ENCODE measurements around the gene YY1. TPM values are rescaled to one million over a fixed set of nuclear protein-coding genes. Genes with fewer than 3 reads are reported as not detected.

Gene YY1
- total RNA-seq, 1 experiment from 2014 or later: 83.1 TPM

GRCh38 chr14:100239840-100240667 lies 1.1 kb downstream of the YY1 start:
- H3K4me3 Mint-ChIP-seq: peak overlapping the region; percentile 92
- H3K36me3 Mint-ChIP-seq: peaks cover 20% of the 10 kb centered on the region
- POLR2A ChIA-PET: interaction anchor here (1.6 kb wide), 1 partner anchor 25 kb away, joined by 5 read pairs; no protein-coding TSS in a partner anchor
- H3K9me3 Mint-ChIP-seq: no peaks in the 10 kb centered on the region
- peak overlapping the region; percentile 88 for H3K27ac Mint-ChIP-seq
- DNase-seq (ENCODE audit: low spot score) (peak; percentile 77), ATAC-seq (peak; percentile 33)
- no peak for TF ChIP-seq ELF4 (CRISPR knock-in tag; IDR thresholded peaks at IDR 0.05; ENCODE audit: low read depth)
- TF ChIP-seq KAT7 (CRISPR knock-in tag; IDR thresholded peaks at IDR 0.05; ENCODE audit: borderline replicate concordance): 0 out of 2 replicates have a peak, but pooled peaks have one; percentile 19
- no peak for TF ChIP-seq NFATC4 (CRISPR knock-in tag; IDR thresholded peaks at IDR 0.05)
- no peak for TF ChIP-seq E2F1 (CRISPR knock-in tag; IDR thresholded peaks at IDR 0.05)
- TF ChIP-seq TEAD1 (CRISPR knock-in tag; IDR thresholded peaks at IDR 0.05): no peak
- TF ChIP-seq ZBTB43 (CRISPR knock-in tag; IDR thresholded peaks at IDR 0.05): no peak
- peak; percentile 79 for TF ChIP-seq CTCF (IDR thresholded peaks at IDR 0.05)
- no peak for TF ChIP-seq SOX15 (CRISPR knock-in tag; IDR thresholded peaks at IDR 0.05)
- TF ChIP-seq MAX (CRISPR knock-in tag; IDR thresholded peaks at IDR 0.05): 0 out of 2 replicates have a peak, but pooled peaks have one; percentile 3
- no peak for TF ChIP-seq RORB (CRISPR knock-in tag; IDR thresholded peaks at IDR 0.05)
- no peak for TF ChIP-seq ATF6 (CRISPR knock-in tag; IDR thresholded peaks at IDR 0.05)
- peak; percentile 51; the same call in 1 of the 2 replicates for TF ChIP-seq HMGXB4 (CRISPR knock-in tag; IDR thresholded peaks at IDR 0.05)
- TF ChIP-seq ZNF219 (CRISPR knock-in tag; IDR thresholded peaks at IDR 0.05; ENCODE audit: borderline replicate concordance): no peak
- TF ChIP-seq NFYB (CRISPR knock-in tag; conservative IDR thresholded peaks at IDR 0.05; ENCODE audit: low read depth): no peak; the same call in 1 of the 2 replicates
- TF ChIP-seq ZNF671 (CRISPR knock-in tag; IDR thresholded peaks at IDR 0.05): no peak
- no peak for TF ChIP-seq ZNF396 (CRISPR knock-in tag; IDR thresholded peaks at IDR 0.05; ENCODE audit: borderline replicate concordance)
- TF ChIP-seq CBFB (CRISPR knock-in tag; IDR thresholded peaks at IDR 0.05; ENCODE audit: low read depth): no peak
- CTCF ChIA-PET: interaction anchor here (1.3 to 1.7 kb wide), 4 partner anchors 19 to 98 kb away, joined by 3 to 8 read pairs (median 4); no protein-coding TSS in a partner anchor
- H3K4me1 Mint-ChIP-seq: peaks cover 43% of the 10 kb centered on the region
- no peaks in the 10 kb centered on the region for H3K27me3 Mint-ChIP-seq (ENCODE audit: low read depth)
